ENCODE data around the gene MYO18B. TPM values are rescaled to one million over a fixed set of nuclear protein-coding genes. Genes with fewer than 3 reads are reported as not detected.

The MYO18B gene
- polyA plus RNA-seq, 1 donor (not counting 4 experiments of a cell fraction or from before 2014, with no cell fraction given) = not detected

GRCh38 chr22:25718135-25718840 is 23.7 kb upstream of the MYO18B start:
- no peak overlapping the region for H3K4me2 ChIP-seq (ENCODE audit: control insufficient read depth, extremely low read depth, insufficient read depth, low read depth, low read length)
- H3K27me3 ChIP-seq (ENCODE audit: control insufficient read depth, extremely low read depth, insufficient read depth, low read length) = no peaks in the 10 kb centered on the region
- DNase-seq (ENCODE audit: low read depth, low spot score) (no peak), FAIRE-seq (no peak)
- dilution Hi-C loops (cut with MboI; ENCODE audit: extremely low pct_ligation_motif_present, low sequenced_read_pairs) = no loop called here
- H3K4me3 ChIP-seq (ENCODE audit: control insufficient read depth in 2 of 3, extremely low read depth in 1 of 3, insufficient read depth in 2 of 3, low read depth in 1 of 3, low read length in 3 of 3) = no peak overlapping the region
- H3K27ac ChIP-seq (ENCODE audit: control insufficient read depth, insufficient read depth, low read length) = no peak overlapping the region
- no peaks in the 10 kb centered on the region for H4K20me1 ChIP-seq (ENCODE audit: control insufficient read depth, extremely low read depth, insufficient read depth, low read length)
- H3K4me1 ChIP-seq (ENCODE audit: control insufficient read depth, extremely low read depth, insufficient read depth, low read length) = no peaks in the 10 kb centered on the region
- no peaks in the 10 kb centered on the region for H3K9me1 ChIP-seq (ENCODE audit: control insufficient read depth, extremely low read depth, insufficient read depth, low read length)
- peaks cover 0 to 2% of the 10 kb centered on the region in 2 experiments for H3K36me3 ChIP-seq (ENCODE audit: control insufficient read depth in 2 of 2, extremely low read depth in 1 of 2, insufficient read depth in 2 of 2, low read length in 2 of 2)
- H3K9ac ChIP-seq (ENCODE audit: control insufficient read depth, extremely low read depth, insufficient read depth, low read length) = no peak overlapping the region
- TF ChIP-seq CTCF (optimal IDR thresholded peaks at IDR 0.05 in 1 of 3, IDR thresholded peaks at IDR 0.05 in 1 of 3, conservative IDR thresholded peaks at IDR 0.05 in 1 of 3; ENCODE audit: extremely low read depth in 1 of 3, insufficient read depth in 2 of 3, low read length in 3 of 3) = no peak
- TF ChIP-seq EZH2 (IDR thresholded peaks at IDR 0.05; ENCODE audit: low read length) = no peak
- H3K79me2 ChIP-seq (ENCODE audit: control insufficient read depth, insufficient read depth, low read length) = no peaks in the 10 kb centered on the region
- H3K9me3 ChIP-seq (ENCODE audit: control insufficient read depth, low read depth, low read length) = no peaks in the 10 kb centered on the region
- H2AFZ ChIP-seq (ENCODE audit: control insufficient read depth, low read length) = no peak overlapping the region

- dilution Hi-C loops (cut with MboI; ENCODE audit: extremely low pct_ligation_motif_present, low sequenced_read_pairs) = no loop called here
- no peak for DNase-seq (ENCODE audit: low read depth, low spot score)
- H3K4me1 ChIP-seq (ENCODE audit: control insufficient read depth, extremely low read depth, insufficient read depth, low read length) = no peaks in the 10 kb centered on the region
- no peak for TF ChIP-seq CTCF (optimal IDR thresholded peaks at IDR 0.05 in 1 of 3, IDR thresholded peaks at IDR 0.05 in 1 of 3, conservative IDR thresholded peaks at IDR 0.05 in 1 of 3; ENCODE audit: extremely low read depth in 1 of 3, insufficient read depth in 2 of 3, low read length in 3 of 3)
- TF ChIP-seq EZH2 (IDR thresholded peaks at IDR 0.05; ENCODE audit: low read length) = no peak
- H3K36me3 ChIP-seq (ENCODE audit: control insufficient read depth in 2 of 2, extremely low read depth in 1 of 2, insufficient read depth in 2 of 2, low read length in 2 of 2) = no peaks in the 10 kb centered on the region
- H2AFZ ChIP-seq (ENCODE audit: control insufficient read depth, low read length) = no peak overlapping the region
- no peaks in the 10 kb centered on the region for H3K9me1 ChIP-seq (ENCODE audit: control insufficient read depth, extremely low read depth, insufficient read depth, low read length)
- H3K79me2 ChIP-seq (ENCODE audit: control insufficient read depth, insufficient read depth, low read length) = no peaks in the 10 kb centered on the region
- H3K4me3 ChIP-seq (ENCODE audit: control insufficient read depth in 2 of 3, extremely low read depth in 1 of 3, insufficient read depth in 2 of 3, low read depth in 1 of 3, low read length in 3 of 3) = no peak overlapping the region
- FAIRE-seq = no peak
- H3K9me3 ChIP-seq (ENCODE audit: control insufficient read depth, low read depth, low read length) = no peaks in the 10 kb centered on the region
- no peak overlapping the region for H3K4me2 ChIP-seq (ENCODE audit: control insufficient read depth, extremely low read depth, insufficient read depth, low read depth, low read length)
- no peak overlapping the region for H3K9ac ChIP-seq (ENCODE audit: control insufficient read depth, extremely low read depth, insufficient read depth, low read length)
- no peaks in the 10 kb centered on the region for H4K20me1 ChIP-seq (ENCODE audit: control insufficient read depth, extremely low read depth, insufficient read depth, low read length)
- no peaks in the 10 kb centered on the region for H3K27me3 ChIP-seq (ENCODE audit: control insufficient read depth, extremely low read depth, insufficient read depth, low read length)
- no peak overlapping the region for H3K27ac ChIP-seq (ENCODE audit: control insufficient read depth, insufficient read depth, low read length)
Observed at GRCh38 chr22:25722223-25722622, 19.8 kb upstream of the MYO18B start.

Measured in keratinocyte (primary cell).